NCI-H2196 (cell line): Measurements from ENCODE around the gene GATAD2B.
"Not testable (repeated sequence)": the region's sequence is repeated elsewhere in the genome, so short reads cannot be mapped to it uniquely, and the experiment has no call there.

Source experiments
- DNase-seq: peaks from one replicate; lab custom pipeline; 2025; ENCODE audit not compliant: unreplicated experiment; lab: John Stamatoyannopoulos, UW

The GATAD2B gene

DNA sequence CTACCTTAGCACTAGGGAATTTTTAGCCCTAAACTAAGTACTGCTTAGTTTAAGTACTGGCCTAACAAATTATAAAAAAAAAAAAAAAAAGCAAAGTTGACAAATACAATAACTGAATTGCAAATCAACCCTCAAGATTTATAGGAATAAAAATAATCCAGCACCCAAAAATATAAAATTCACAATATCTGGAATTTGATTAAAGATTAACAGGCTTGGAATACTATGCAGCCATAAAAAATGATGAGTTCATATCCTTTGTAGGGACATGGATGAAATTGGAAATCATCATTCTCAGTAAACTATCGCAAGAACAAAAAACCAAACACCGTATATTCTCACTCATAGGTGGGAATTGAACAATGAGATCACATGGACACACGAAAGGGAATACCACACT, 78.4 kb downstream of the GATAD2B start:
- DNase-seq: not testable (repeated sequence)

GRCh38 chr1:153842006-153842471, 80.7 kb downstream of the GATAD2B start:
- peak; percentile 63 for DNase-seq

GRCh38 chr1:153841463-153841994, 81.2 kb downstream of the GATAD2B start:
- DNase-seq: no peak

GRCh38 chr1:153840774-153841173, 82.0 kb downstream of the GATAD2B start:
- not testable (repeated sequence) for DNase-seq

GRCh38 chr1:153833968-153834367, 88.8 kb downstream of the GATAD2B start:
- DNase-seq: not testable (repeated sequence)

DNA sequence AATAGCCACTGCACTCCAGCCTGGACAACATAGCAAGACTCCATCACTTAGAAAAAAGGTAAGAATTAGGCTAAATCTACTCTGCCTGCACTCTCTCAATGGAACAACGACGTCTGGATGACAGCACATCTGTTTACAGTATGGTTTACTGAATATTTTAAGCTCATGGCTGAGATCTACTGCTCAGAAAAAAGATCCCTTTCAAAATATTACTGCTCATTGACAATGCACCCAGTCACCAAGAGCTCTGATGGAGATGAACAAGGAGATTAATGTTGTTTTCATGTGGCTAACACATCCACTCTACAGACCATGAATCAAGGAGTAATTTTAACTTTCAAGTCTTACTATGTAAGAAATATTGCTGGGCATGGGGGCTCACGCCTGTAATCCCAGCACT, 89.6 kb downstream of the GATAD2B start:
- no peak for DNase-seq

- DNase-seq: no peak
Observed at GRCh38 chr1:153832293-153832692, 90.5 kb downstream of the GATAD2B start.

- DNase-seq: no peak
Observed at GRCh38 chr1:153831026-153831425, 91.7 kb downstream of the GATAD2B start.

- no peak for DNase-seq
Observed at GRCh38 chr1:153827168-153827964, 95.4 kb downstream of the GATAD2B start.

GRCh38 chr1:153818876-153819275, 103.9 kb downstream of the GATAD2B start:
- DNase-seq: no peak

GRCh38 chr1:153816283-153816889, 106.4 kb downstream of the GATAD2B start:
- DNase-seq: no peak

- DNase-seq: no peak
Observed at GRCh38 chr1:153805886-153806719, 116.7 kb downstream of the GATAD2B start.

GRCh38 chr1:153805042-153805745, 117.6 kb downstream of the GATAD2B start:
- peak; percentile 57 for DNase-seq

GRCh38 chr1:153804112-153804511, 118.7 kb downstream of the GATAD2B start:
- DNase-seq: no peak

DNA sequence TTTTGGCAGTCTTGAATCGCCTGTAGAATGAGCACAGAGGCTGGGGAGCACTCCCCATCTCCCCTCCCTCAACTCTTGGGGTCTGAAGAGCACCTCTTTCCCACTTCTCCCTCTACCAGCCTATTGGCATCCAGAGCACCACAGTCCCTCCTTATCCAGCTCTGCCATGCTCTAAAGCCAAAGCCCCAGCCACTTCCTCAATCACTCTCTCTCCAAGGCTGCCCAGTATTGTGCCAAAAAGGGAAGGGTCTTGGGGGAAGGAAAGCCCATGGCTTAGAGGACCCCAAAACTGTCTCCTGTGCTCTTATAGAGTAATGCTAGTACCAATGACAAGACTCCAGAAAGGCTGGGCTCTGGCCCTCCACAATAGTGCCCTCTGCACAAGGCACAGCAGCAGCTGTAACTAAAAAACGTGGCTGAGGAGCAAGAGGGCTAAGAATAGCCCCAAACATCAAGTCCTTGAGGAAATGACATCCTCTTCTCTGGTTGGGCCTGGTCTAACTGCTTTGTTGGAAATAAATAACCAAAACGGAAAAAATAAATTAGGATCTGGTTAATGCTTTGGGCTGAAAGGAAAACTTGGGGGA, 119.2 kb downstream of the GATAD2B start:
- no peak for DNase-seq

- DNase-seq: no peak
Observed at GRCh38 chr1:153801786-153802697, 120.7 kb downstream of the GATAD2B start.

DNA sequence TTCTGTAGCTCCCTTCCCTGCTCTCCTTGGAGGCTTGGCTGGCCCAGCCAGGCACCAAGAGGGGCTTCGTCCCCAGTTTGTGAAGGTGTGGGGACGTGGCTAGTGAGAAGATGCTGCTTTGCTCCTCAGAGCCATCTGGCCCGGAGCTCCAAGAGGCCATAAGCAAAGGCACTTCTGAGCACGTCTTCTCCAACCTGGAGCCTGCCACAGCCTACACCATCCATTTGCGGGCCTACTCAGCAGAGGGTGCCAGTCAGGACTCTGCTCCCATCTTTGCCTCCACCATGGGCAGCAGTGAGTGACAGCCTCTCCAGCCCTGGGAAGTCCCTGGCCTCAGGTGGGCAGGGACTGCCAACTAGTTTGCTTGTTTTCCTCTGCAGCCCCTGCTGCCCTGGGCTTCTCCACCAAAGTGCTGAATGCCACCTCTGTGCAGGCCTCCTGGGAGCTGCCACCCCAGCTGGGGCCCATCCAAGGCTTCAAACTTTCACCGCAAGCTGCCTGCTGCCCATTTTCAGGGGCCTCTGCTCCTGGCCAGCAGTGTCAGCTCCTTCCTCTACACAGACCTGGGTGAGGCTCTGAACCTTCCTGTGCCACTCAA, 121.6 kb downstream of the GATAD2B start:
- no peak for DNase-seq

GRCh38 chr1:153800516-153800915, 122.3 kb downstream of the GATAD2B start:
- no peak for DNase-seq
